Measurements from ENCODE around the gene ANKDD1B. TPM values are rescaled to one million over a fixed set of nuclear protein-coding genes. Genes with fewer than 3 reads are reported as not detected.

ANKDD1B gene
- total and polyA plus RNA-seq, 9 of the 15 experiments (the other 6 are each of a cell fraction or from before 2014, with no cell fraction given): 0.04 to 0.29 (median 0.18) TPM; not detected in 1

DNA sequence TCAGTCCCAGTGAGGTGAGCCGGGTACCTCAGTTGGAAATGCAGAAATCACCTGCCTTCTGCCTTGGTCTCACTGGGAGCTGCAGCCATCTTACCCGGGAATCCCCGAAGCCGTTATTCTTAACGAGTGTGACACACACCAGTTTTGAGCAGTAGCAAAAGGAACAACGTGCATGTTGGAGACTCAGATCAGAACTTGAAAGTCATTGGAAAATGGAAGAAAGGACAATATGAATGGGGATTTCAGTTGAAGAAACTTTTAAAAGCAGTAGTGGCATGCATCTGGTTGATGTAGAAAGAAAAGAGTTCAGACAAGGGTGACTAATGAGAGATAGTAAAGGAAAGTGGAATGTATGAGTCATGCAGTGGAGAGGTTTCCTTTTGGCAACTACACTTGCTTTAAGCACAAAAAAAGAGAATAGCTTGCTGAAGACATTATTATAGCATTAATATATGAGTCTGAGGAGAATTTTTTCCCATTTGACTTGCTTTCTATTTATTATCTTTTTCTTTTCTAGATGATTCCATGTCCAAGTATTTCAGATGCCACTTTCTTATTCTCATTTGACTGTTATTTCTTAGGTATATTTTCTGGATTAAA lies 44.4 kb upstream of the ANKDD1B start (continued):
- TF ChIP-seq EP300 (IDR thresholded peaks at IDR 0.05; ENCODE audit: low read length) (peak; percentile 70; the same call in 1 of the 2 replicates), DPF2 (IDR thresholded peaks at IDR 0.05) (peak; percentile 99), HDAC3 (IDR thresholded peaks at IDR 0.05; ENCODE audit: borderline replicate concordance, partially characterized antibody) (peak; percentile 21), RNF2 (IDR thresholded peaks at IDR 0.05) (no peak), TAF9B (IDR thresholded peaks at IDR 0.05; ENCODE audit: partially characterized antibody) (peak; percentile 33), SMAD3 (CRISPR knock-in tag; conservative IDR thresholded peaks at IDR 0.05) (no peak), POLR2AphosphoS2 (IDR thresholded peaks at IDR 0.05; ENCODE audit: low read length) (no peak), MAFG (tag; conservative IDR thresholded peaks at IDR 0.05) (peak; percentile 53)
- TF ChIP-seq, protein P1, sequence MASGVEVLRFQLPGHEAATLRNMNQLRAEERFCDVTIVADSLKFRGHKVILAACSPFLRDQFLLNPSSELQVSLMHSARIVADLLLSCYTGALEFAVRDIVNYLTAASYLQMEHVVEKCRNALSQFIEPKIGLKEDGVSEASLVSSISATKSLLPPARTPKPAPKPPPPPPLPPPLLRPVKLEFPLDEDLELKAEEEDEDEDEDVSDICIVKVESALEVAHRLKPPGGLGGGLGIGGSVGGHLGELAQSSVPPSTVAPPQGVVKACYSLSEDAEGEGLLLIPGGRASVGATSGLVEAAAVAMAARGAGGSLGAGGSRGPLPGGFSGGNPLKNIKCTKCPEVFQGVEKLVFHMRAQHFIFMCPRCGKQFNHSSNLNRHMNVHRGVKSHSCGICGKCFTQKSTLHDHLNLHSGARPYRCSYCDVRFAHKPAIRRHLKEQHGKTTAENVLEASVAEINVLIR (CRISPR knock-in tag; IDR thresholded peaks at IDR 0.05): no peak
- TF ChIP-seq, protein P2, sequence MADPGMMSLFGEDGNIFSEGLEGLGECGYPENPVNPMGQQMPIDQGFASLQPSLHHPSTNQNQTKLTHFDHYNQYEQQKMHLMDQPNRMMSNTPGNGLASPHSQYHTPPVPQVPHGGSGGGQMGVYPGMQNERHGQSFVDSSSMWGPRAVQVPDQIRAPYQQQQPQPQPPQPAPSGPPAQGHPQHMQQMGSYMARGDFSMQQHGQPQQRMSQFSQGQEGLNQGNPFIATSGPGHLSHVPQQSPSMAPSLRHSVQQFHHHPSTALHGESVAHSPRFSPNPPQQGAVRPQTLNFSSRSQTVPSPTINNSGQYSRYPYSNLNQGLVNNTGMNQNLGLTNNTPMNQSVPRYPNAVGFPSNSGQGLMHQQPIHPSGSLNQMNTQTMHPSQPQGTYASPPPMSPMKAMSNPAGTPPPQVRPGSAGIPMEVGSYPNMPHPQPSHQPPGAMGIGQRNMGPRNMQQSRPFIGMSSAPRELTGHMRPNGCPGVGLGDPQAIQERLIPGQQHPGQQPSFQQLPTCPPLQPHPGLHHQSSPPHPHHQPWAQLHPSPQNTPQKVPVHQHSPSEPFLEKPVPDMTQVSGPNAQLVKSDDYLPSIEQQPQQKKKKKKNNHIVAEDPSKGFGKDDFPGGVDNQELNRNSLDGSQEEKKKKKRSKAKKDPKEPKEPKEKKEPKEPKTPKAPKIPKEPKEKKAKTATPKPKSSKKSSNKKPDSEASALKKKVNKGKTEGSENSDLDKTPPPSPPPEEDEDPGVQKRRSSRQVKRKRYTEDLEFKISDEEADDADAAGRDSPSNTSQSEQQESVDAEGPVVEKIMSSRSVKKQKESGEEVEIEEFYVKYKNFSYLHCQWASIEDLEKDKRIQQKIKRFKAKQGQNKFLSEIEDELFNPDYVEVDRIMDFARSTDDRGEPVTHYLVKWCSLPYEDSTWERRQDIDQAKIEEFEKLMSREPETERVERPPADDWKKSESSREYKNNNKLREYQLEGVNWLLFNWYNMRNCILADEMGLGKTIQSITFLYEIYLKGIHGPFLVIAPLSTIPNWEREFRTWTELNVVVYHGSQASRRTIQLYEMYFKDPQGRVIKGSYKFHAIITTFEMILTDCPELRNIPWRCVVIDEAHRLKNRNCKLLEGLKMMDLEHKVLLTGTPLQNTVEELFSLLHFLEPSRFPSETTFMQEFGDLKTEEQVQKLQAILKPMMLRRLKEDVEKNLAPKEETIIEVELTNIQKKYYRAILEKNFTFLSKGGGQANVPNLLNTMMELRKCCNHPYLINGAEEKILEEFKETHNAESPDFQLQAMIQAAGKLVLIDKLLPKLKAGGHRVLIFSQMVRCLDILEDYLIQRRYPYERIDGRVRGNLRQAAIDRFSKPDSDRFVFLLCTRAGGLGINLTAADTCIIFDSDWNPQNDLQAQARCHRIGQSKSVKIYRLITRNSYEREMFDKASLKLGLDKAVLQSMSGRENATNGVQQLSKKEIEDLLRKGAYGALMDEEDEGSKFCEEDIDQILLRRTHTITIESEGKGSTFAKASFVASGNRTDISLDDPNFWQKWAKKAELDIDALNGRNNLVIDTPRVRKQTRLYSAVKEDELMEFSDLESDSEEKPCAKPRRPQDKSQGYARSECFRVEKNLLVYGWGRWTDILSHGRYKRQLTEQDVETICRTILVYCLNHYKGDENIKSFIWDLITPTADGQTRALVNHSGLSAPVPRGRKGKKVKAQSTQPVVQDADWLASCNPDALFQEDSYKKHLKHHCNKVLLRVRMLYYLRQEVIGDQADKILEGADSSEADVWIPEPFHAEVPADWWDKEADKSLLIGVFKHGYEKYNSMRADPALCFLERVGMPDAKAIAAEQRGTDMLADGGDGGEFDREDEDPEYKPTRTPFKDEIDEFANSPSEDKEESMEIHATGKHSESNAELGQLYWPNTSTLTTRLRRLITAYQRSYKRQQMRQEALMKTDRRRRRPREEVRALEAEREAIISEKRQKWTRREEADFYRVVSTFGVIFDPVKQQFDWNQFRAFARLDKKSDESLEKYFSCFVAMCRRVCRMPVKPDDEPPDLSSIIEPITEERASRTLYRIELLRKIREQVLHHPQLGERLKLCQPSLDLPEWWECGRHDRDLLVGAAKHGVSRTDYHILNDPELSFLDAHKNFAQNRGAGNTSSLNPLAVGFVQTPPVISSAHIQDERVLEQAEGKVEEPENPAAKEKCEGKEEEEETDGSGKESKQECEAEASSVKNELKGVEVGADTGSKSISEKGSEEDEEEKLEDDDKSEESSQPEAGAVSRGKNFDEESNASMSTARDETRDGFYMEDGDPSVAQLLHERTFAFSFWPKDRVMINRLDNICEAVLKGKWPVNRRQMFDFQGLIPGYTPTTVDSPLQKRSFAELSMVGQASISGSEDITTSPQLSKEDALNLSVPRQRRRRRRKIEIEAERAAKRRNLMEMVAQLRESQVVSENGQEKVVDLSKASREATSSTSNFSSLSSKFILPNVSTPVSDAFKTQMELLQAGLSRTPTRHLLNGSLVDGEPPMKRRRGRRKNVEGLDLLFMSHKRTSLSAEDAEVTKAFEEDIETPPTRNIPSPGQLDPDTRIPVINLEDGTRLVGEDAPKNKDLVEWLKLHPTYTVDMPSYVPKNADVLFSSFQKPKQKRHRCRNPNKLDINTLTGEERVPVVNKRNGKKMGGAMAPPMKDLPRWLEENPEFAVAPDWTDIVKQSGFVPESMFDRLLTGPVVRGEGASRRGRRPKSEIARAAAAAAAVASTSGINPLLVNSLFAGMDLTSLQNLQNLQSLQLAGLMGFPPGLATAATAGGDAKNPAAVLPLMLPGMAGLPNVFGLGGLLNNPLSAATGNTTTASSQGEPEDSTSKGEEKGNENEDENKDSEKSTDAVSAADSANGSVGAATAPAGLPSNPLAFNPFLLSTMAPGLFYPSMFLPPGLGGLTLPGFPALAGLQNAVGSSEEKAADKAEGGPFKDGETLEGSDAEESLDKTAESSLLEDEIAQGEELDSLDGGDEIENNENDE (IDR thresholded peaks at IDR 0.05; ENCODE audit: low read depth, low read length): no peak
- TF ChIP-seq, protein P3, sequence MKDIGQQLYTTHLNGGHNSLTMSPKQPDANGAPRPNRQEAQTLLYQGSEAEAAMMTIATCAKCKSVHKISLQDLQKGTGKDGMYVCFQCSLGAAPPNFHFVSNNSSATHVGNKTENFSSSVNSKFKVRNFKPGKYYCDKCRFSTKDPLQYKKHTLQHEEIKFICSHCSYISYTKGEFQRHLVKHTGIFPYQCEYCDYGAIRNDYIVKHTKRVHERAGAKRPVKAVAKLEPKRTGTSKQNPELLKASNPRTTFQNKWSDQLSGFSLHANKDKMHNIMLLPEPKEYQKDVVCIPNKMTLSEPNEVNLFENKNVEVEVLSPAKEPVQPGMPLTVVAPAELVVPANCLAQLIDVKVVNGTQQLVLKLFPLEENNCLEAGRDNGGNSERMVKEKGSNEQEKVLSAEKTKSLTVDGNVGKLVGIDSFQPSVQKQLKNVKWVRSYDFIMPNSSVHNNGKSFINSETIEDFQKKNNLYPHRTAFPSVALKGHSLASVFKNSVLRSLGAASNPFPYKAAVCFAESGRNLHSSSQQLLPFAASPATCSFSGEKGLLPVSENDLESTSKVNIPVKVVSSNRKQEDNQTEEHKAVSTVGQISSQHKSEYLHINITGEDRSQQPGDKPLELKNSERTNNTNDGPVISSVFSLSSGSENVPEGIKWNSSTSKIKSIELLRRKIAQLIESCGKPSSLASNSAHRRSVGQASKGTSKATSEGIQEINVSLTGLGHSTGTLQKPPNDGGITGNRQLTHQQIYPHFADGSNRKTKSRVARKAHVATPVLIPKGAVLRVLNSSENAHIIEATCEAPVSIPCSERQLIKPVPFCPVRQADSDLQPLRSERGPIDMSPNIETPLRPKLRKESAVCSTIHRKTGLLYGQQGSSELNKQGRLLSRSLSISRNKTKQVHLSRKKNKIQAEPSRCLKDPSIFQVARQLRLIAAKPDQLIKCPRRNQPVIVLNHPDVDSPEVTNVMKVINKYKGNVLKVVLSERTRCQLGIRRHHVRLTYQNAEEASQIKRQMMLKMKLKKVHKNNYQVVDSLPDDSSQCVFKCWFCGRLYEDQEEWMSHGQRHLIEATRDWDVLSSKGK (CRISPR knock-in tag; IDR thresholded peaks at IDR 0.05): no peak

All from K562 (cell line).